ENCODE results near the gene GLP1R.

Gene GLP1R

DNA sequence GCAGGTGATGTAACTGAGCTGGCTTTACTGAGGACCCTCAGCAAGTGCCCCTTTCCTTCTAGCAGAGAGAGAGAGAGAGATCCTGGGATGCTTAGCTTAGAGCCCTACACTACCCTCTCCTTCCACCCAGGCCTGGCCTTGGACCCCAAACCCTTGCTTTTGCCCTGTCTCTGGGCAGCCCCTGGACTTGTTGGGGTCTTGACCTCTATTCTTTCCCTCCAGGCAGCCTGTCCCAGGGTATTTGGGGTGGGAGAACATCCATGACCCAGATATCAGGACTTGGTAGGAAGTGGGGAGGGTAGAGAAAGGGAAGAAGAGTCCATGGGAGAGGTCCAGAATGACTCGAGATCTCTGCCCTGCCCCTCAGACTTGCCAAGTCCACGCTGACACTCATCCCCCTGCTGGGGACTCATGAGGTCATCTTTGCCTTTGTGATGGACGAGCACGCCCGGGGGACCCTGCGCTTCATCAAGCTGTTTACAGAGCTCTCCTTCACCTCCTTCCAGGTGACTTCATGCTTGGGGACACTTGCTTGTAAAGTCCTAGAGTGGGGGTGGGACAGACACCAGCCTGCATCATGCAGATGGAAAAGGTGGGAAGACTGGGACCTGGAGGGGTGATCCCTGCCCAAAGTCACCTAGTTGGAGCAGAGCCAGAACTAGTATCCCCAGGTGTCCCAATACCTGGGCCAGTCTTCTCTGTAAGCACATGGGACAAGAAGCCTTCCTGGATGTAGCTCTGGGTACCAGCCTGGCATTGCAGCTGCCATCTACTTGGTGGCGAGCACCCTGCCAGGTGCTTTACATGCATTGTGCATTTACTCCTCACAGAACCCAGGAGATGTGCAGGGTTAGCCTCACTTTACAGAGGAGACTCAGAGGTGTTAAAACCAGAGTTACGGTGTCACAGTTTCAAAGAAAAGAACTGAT, 30.9 kb downstream of the GLP1R start:
- TF ChIP-seq, protein P1, sequence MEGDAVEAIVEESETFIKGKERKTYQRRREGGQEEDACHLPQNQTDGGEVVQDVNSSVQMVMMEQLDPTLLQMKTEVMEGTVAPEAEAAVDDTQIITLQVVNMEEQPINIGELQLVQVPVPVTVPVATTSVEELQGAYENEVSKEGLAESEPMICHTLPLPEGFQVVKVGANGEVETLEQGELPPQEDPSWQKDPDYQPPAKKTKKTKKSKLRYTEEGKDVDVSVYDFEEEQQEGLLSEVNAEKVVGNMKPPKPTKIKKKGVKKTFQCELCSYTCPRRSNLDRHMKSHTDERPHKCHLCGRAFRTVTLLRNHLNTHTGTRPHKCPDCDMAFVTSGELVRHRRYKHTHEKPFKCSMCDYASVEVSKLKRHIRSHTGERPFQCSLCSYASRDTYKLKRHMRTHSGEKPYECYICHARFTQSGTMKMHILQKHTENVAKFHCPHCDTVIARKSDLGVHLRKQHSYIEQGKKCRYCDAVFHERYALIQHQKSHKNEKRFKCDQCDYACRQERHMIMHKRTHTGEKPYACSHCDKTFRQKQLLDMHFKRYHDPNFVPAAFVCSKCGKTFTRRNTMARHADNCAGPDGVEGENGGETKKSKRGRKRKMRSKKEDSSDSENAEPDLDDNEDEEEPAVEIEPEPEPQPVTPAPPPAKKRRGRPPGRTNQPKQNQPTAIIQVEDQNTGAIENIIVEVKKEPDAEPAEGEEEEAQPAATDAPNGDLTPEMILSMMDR (IDR thresholded peaks at IDR 0.05; ENCODE audit: borderline replicate concordance, insufficient read depth, low read depth, low read length), result no peak
- no peak overlapping the region for H3K4me3 ChIP-seq (ENCODE audit: low read depth, low read length)

DNA sequence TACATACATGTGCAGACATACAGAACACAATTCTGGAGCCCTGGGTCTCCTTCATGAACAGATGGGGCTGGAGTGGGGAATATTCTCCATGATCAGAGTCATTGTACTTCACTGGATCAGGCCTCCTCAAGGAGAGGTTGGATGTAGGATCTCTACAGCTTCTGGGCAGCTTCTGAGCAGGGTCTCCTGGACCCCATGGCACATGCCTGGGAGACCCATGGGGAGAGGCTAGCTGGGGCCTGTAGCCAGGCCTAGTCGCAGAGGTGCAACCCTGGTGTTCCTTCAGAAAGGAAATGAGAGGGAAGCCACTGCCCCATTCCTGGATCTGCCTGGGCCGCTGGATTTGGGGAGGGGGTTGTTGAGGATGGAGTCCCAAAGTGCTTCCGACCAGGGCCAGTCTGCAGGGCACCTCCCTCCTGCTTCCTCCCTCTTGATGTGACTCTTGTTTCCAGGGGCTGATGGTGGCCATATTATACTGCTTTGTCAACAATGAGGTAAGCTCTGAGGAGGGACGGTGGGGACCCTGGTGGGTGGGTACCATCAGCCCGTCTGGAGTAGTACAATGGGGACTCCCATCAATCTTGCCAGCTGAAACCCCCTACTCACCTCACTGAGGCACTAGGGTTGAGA, 31.8 kb downstream of the GLP1R start:
- no peak overlapping the region for H3K4me3 ChIP-seq (ENCODE audit: low read depth, low read length)
- TF ChIP-seq, protein P1 (IDR thresholded peaks at IDR 0.05; ENCODE audit: borderline replicate concordance, insufficient read depth, low read depth, low read length), result no peak

DNA sequence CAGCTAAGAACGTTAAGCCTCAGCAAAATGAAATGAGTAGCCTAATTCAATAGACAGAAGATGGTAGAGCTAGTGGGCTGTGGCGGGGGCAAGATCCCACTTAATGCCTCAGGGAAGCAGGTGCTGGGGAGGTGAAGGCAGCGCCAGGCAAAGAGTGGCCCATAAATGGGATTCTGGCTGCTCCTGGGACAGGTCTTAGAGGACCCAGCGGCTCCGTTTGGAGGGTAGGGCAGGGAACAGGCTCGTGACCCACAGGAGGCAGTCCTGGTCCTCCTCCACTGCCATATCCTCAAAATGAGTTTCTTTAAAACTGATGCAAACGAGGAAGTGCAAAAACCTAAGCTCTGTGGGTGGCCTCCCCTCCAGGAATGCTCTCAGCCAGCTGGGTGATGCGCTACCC, 33.7 kb downstream of the GLP1R start:
- no peak overlapping the region for H3K4me3 ChIP-seq (ENCODE audit: low read depth, low read length)
- TF ChIP-seq, protein P1 (IDR thresholded peaks at IDR 0.05; ENCODE audit: borderline replicate concordance, insufficient read depth, low read depth, low read length), result no peak

DNA sequence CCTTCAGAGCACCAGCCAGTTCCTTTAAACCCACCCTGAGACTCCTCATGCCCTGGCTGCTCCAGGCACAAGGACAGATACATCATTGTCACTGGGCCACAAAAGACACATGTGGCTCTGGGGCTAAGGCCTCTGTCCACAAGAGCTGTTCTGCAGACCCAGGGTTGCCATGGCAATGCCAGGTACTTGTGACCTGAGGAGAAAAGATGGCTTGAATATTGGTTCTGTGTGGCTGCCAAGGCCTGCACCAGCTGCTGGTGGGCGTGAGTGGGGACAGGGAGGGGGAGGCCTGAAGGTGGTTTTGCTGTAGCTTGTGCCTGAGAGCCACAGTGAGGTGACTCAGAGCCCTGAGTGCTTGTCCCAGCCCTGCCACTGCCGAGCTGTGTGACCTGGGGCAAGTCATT, 34.7 kb downstream of the GLP1R start:
- H3K4me3 ChIP-seq (ENCODE audit: low read depth, low read length), result no peak overlapping the region
- TF ChIP-seq, protein P1 (IDR thresholded peaks at IDR 0.05; ENCODE audit: borderline replicate concordance, insufficient read depth, low read depth, low read length), result no peak

DNA sequence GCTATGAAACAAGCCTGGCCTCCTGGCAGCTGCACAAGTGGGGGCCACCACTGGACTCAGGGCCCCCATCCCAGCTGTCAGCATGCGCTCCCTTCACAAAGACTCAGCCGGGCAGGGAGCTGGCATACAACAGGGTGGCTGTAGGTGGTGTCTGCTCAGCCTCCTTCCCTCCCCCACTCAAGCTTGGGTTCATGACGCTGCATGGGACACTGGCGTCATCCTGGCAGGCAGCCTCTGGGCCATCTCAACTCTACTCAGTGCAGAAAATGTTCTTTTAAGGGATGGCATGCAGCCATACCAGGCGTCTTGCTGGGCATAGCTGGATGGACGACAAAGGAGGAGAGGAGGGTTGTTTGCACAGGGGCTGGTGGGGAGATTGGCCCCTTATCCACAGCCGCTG, 35.9 kb downstream of the GLP1R start:
- no peak overlapping the region for H3K4me3 ChIP-seq (ENCODE audit: low read depth, low read length)
- TF ChIP-seq, protein P1 (IDR thresholded peaks at IDR 0.05; ENCODE audit: borderline replicate concordance, insufficient read depth, low read depth, low read length), result no peak

DNA sequence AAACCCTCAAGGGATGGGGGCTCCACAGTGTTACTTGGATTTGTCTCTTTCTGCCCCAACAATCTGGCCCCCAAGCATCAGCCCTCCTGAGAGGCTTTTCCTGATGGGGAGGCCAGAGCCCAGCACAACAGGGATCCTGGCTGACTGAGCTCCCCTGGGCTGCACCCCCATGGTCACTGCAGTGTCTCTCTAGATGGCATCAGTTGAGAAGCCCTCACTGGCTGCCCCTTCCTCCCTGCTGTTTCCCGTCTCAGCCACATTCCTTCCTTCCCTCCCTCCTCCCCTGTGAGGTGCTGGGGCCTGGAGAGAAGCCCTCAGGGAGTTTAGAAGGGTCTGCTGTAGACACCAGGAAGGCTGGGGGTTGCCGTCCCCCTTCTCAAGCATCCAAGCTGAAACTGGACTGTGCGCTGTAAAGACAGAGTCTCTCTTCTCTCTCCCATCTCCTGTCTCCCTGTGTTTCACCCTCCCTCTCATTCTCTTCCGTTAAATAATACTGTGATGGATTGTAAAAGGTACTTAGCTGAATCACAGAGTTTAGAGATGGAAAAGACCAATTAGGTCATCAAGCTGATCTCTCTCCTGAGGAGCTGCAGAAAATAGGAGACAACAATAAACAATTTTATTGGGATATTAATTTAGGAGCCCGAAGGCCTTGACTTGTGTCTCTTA, 36.7 kb downstream of the GLP1R start:
- TF ChIP-seq, protein P1 (IDR thresholded peaks at IDR 0.05; ENCODE audit: borderline replicate concordance, insufficient read depth, low read depth, low read length), result no peak
- no peak overlapping the region for H3K4me3 ChIP-seq (ENCODE audit: low read depth, low read length)

Data from GM12875 (cell line).